GM21825 (cell line): ENCODE measurements around the gene ATG101.
"Not testable (repeated sequence)": the region's sequence is repeated elsewhere in the genome, so short reads cannot be mapped to it uniquely, and the experiment has no call there.

Experiments
- ATAC-seq: cut with Tn5 transposase; IDR thresholded peaks from one replicate; pipeline ENCODE4 v1.9.1; 2021; ENCODE audit warnings: mild to moderate bottlenecking, moderate library complexity; ENCODE audit not compliant: unreplicated experiment

ATG101 gene

DNA sequence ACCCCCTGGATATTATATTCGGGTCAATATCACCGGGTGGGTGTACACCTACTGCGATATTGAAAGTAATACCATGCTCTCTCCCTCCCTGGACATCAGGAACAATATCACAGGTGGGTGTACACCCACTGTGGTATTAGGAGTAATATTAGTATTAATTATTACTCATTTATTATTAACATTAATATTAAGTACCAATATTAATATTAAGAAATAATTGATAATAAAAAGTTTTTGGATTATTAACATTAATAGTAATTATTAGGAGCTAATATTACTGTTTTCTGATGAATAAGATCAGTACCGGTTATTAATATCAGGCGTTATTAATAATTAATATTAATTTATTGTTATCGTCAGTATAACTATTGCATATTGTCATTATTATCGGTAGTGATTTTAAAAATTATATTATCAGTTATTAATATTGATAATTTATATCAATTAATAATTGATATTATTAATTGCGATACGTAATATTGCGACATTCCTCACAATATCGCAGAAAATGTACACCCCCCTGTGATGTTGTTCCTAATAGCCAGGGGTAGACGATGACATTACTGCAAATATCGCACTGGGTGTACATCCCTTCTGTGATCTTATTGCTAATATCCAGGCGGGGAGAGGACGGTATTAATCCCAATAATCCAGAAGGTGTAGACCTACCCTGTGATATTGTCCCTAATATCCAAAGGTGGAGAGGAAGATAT lies 26.7 kb downstream of the ATG101 start:
- ATAC-seq: no peak

DNA sequence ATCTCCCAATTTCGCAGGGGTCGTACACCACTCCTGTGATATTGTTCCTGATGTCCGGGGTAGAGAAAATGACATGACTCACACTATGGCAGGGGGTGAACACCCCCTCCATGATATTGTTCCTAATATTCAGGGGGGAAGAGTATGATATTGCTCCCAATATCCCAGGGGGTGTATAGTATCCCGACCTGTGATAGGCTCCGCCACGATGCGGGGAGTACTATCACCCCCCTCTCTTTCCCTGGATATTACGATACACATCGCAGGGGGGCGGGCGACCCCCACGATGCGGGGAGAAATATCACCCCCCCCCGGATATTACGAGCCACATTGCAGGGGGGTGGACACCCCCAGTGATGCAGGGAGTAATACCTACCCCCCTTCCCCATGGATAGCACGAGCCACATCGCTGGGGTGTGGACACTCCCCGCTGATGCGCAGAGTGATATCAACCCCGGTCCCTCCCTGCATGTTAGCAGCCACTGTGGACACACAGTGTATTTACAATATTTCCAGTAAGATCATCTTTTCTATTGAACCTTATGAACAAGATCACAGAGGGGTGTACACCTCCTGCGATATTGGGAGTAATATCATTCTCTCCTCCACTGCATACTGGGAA lies 27.4 kb downstream of the ATG101 start:
- no peak for ATAC-seq

DNA sequence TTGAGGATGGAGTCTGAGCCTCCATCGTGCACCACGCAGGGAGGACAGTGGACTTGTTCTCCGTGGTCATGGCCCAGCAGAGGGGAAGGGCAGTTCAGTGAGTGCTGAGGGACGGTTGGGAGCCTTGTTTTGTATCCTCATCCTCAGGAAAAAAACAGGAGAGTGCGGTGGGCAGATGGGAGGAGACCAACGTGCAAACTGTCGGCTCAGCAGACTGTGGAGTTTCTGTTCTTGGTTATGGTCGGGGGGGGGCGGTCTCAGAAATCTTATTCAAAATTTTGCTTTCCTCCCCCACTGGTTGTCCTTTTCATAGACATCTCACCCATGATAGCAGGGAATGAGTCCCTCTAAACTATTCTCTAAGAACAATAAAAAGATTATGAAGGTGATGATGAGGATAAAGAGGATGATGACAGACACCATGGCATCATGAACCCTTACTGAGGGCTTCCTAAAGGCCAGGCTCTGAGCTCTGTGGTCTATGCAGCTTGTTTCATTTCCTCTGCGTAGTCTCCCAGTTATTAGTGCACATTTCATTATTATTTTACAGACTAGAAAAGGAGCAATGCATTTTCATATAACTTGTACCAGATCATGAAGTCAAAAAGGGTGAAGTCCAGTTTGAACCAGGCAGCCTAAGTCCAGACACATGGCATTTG lies 34.8 kb downstream of the ATG101 start:
- not testable (repeated sequence) for ATAC-seq

DNA sequence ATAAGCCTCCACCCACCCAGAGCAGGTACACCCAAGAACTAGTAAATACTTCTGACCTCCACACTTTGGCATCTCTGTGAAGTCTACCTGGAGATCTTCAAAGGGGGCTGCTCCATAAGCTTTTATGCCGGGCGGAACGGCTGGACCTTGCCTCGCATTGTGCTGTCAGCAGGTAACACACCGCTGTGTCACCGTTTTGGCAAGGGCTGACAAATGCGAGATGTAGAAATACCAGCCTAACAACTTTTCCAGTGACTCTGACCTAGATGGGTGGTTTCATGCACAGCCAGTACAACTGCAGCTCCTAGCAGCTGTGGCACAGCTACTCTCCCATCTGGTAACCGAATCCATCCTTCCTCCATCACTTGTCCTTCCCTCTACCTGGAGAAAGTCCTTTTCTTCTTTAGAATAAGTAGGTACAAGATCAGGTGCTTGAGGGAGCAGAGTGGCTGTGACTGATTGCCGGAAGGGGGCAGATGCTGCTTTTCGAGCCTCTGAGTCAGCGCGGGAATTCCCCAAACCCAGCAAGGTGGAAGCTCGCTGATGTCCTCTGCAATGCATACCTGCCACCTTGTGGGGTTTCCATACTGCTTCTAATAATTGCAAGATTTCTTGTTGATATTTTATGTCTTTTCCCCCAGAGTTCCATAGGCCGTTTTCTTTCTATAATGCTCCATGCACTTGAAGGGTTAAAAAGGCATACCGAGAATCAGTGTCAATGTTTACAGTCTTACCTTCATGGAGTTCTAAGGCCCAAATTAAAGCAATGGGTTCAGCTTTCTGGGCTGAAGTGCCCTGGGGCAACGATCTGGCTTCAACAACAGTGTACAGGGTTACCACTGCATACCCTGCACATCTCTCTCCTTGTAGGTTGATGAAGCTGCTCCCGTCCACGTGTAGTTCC lies 46.7 kb downstream of the ATG101 start:
- not testable (repeated sequence) for ATAC-seq

DNA sequence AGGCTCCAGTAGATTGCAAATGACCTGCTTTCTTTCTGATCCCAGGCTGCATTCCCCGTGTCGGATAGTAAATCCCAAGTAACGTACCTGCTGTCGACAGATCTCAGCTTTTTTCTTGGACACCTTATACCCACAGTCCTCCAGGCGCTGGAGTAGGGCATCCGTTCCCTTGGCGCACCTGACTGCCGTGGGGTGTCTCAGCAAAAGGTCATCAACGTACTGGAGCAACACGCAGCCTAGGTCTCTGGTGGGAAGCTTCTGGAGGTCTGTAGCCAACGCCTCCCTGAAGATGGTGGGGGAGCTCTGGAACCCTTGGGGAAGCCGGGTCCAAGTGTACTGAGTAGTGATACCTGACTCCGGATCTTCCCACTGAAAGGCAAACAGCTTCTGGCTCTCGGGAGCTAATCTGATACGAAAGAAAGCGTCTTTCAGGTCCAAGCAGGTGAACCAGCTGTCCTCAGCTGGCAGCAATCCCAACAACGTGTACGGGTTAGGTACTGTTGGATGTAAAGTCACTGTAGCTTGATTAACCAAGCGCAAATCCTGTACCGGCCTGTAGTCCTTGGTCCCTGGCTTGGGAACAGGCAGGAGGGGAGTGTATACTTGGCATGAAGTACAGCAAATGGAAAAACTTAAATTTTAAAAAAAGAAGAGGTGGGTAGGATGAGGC lies 48.2 kb downstream of the ATG101 start:
- ATAC-seq: not testable (repeated sequence)

DNA sequence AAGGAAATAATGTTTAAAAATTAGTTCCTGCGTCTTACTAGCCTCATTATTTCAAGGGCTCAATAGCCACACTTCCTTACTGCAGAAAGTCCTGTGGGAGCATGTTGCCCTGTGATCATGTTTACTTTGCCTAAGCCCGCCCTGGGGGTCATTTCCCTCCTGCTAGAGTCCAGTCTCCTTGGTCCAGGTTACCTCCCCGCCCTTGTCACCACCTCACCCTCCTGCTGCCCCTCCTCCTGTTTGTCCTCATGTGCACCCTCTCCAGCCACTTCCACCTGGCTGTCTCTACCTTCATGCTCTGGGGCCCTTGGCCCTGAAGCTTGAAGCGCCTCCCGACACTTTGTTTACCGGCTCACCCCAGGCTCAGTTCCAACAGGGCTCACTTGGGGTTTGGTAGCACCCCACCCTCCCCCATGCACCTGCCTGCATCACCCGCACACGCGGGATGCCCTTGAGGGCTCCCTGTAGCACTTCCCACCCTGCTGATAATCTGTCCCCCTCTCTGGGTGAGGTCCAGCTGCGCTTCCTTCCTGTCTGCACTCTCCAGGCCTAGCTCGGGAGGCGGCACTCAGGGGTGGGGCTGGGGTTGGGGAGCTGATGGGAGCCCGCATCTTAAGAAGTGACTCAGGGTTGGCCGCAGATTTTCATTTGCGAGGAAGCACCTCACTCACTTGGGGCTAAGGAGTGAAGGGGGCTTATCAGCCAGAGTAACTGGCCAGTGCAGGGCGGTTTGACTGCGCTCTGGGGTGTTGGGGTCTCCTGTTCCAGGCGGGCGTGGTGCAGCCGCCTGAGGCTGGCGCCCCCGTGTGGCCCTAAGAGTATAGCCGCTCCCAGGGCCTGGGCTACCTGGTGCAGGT lies 49.8 kb downstream of the ATG101 start:
- ATAC-seq: peak; percentile 33

DNA sequence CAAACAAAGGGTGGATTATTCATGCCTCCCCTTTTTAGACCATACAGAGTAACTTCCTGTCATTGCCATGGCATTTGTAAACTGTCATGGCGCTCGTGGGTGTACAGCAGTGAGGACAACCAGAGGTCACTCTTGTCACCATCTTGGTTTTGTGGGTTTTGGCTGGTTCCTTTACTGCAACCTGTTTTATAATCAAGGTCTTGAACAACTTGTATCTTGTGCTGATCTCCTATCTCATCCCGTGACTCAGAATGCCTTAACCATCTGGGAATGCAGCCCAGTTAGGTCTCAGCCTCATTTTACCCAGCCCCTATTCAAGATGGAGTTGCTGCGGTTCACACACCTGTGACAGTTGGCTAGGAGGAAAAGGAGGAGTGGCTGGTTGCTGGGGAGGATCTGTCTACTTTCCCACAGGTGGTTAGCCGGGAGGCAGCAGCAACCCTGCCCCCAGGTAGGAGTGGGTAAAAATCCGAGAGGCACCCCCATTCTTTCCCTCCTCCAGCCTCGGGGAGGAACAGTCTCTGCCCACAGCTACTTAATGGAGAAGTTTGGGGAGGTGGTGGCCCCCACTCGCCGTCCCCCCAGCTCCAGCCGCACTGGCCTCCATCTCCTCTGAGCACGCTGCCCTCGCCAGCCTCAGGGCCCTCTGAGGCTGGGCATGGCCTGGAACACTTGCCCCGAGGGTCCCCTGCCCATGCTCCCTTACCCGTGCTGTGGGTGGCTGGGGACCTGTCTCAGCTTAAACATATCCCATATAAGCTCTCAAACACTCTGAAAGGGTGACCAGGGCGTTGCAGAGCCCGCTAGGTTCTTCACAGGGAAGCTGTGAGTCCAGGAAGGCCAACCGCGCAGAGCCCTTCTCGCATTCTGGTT lies 51.4 kb downstream of the ATG101 start:
- no peak for ATAC-seq

DNA sequence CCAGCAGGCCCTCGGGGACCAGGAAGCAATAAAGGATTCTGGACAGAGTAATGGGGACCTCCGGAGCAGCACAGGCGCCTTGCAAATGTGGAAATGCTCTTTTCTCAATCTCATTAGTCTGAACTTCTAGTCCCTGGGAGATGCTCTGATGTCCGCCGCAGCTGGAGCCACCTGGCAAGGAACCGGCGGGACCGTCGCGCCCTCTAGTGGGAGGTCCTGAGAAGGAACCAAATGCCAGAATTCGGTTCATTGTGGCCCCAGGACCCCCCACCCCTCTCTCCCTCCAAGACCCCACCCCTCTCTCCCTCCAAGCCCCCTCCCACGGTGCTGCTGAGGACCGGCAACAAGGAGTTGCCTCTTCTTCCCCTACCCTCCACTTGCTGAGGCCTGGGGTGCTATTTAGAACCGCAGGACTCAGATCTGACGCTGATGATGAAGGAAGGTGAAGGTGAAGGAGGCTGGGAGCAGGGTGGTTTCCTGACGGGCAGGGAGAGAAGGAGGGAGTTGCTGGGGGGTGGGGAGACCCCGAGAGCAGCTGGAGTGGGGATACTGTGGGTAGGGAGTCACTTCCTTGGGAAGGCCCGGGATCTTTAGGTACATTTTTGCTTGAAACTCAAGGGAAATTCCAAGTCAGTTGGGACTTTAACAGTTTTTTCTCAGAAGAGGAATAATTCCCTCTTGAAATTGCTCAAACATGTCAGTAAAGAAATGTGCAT lies 52.2 kb downstream of the ATG101 start:
- no peak for ATAC-seq

DNA sequence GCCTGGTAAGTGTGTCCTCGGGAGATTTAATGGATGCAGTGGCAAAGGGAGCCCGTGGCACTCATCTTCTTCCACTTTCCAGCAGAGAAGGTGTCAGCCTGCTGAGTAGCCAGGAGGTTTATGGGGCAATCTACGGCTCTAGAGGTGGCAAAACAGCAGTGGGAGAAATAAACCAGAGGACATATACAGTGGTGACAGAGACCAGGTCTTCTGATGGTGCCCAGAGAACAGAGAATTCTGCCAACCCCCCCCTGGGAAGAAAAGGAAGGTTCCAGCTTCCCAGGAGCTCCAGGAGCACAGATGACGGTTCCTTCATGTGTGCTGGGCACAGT lies 52.7 kb downstream of the ATG101 start:
- no peak for ATAC-seq

DNA sequence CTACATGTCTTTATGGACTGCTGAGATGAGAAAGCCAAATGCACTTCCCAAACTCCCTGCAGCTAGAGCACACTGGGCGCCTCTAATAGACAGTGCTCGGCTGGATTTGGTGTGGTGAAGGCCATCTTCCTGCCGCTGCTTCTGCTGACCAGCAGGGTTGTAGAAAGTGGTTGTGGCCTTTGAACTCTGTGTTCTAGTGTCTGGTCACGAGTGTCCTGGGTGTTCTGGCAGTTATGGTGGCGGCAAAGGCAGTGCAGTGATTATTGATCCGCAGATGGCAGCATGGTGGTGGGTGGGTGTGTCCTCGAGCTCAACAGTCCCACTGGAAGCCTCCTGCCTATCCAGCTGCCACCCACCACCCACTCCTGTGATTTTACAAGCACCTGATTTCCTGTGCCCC lies 53.1 kb downstream of the ATG101 start:
- ATAC-seq: no peak

DNA sequence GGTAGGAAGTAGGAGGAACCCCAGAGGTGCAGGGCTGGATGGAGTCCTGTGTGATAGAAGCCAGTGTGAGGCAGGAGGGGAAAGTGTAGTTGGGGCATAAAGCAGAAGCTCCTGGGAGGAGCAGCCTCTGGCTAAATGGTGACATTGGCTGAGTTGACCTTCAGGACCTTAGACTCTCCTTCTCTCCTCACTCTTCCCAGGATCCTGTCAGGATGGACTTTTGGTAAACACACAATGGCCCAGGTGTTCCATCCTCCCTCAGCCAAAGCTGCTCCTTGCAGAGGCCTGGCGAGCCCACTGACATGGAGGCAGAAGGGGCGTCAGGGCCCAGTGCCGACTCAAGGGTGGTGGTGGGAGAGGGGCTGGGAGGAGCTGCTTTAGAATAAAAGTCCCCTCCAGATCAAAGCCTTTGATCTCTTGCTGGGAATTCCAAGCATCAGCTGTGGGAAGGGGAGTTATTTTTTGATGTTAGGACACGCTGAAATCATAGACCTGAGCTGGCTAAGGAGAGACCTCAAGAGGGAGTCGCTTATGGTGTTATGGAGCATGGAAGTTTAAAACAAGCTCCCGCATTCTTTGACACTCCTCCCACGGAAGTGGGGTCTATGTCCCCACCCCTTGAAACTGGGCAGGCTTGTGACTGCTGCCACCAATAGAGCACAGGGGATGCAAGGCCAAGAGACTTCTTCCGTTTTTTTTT lies 53.9 kb downstream of the ATG101 start:
- no peak for ATAC-seq

DNA sequence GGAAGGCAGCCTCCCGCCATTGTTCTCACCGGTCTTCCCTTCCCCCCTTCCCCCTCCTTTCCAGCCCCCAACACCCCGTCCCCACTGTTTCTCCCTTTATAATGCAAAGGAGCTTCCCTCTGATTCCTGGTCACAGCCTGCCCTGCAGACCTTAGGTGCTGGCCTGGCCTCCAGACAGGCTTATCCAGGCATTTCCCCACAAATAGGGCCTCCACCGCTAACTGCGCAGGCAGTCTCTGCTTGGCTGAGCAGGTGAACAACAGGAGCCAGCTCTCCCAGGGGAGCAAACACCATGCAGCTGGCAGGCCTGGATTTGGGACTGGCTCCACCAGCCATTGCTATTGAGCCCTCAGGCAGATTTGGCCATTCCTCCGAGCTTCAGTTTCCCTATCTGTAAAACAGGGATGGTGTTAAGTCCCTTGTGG lies 55.7 kb downstream of the ATG101 start:
- no peak for ATAC-seq

DNA sequence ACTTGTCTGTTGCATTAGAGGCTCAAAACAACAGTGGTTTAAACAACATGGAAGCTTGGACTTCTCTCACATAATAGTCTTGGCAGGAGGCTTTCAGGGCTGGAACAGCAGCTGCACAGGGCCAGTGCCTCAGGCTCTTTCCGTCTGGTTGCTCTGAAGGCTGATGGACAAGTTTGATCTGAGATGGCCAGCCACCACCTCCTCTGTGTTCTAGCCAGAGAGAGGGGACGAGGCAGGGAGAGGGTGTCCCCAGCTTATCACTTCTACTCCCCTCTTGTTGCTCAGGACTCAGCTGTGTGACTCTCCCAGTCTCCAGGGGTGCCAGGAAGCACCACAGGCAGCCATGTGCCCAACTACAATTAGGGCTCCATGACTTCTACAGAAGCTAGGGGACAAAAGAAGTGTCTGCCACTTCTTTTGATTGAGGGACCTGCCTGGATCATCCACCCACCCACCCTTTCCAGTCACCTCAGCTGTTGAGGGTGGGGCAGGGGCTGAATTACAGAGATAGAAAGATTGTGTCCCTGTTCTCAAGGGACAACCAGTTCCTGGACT lies 56.3 kb downstream of the ATG101 start:
- no peak for ATAC-seq
